Ishikawa (cell line): ENCODE results near the gene MSX2.

ENCODE experiments used
- CEBPB ChIP-seq: IDR thresholded peaks from 2 replicates; pipeline ENCODE4 v1.6.1; 2012
- EGR1 ChIP-seq: IDR thresholded peaks from 2 replicates; pipeline ENCODE4 v1.6.1; 2012
- RAD21 ChIP-seq: IDR thresholded peaks from 2 replicates; pipeline ENCODE4 v1.6.1; 2012; ENCODE audit warnings: low read depth
- REST ChIP-seq: IDR thresholded peaks from 2 replicates; pipeline ENCODE4 v1.6.1; 2012; ENCODE audit warnings: low read depth, mild to moderate bottlenecking
- TEAD4 ChIP-seq: IDR thresholded peaks from 2 replicates; pipeline ENCODE4 v1.6.1; 2012
- YY1 ChIP-seq: IDR thresholded peaks from 2 replicates; pipeline ENCODE4 v1.6.1; 2012; ENCODE audit warnings: low read depth

GRCh38 chr5:174719793-174720611, 4.4 kb upstream of the MSX2 start:
- TF ChIP-seq YY1 (no peak), TEAD4 (no peak), RAD21 (no peak), EGR1 (no peak), REST (no peak), CEBPB (no peak)
